B cell (primary cell): ENCODE results near the gene SRGAP2C.
"Not testable (repeated sequence)": the region's sequence is repeated elsewhere in the genome, so short reads cannot be mapped to it uniquely, and the experiment has no call there.

Experiments used
- CTCF ChIP-seq: fragments of 200-600 bp; IDR thresholded peaks from one replicate; pipeline ENCODE4 v1.8.0; 2022; ENCODE audit warnings: antibody characterized with exemption, mild to moderate bottlenecking
- EZH2 ChIP-seq: IDR thresholded peaks from 2 replicates; pipeline ENCODE4 v1.6.1; 2012; ENCODE audit warnings: borderline replicate concordance, low read depth, mild to moderate bottlenecking, moderate library complexity, low read length; ENCODE audit not compliant: insufficient read depth, poor library complexity, severe bottlenecking

- TF ChIP-seq CTCF, EZH2: not testable (repeated sequence)
Observed at GRCh38 chr1:121207328-121207727, 22.6 kb downstream of the SRGAP2C start.
